ENCODE data around the gene AIPL1. TPM values are rescaled to one million over a fixed set of nuclear protein-coding genes. Genes with fewer than 3 reads are reported as not detected.

AIPL1 gene
- total RNA-seq, 1 donor from 2014 or later = not detected

GRCh38 chr17:6452471-6453266 is 17.7 kb upstream of the AIPL1 start:
- peaks cover 4% of the 10 kb centered on the region for H3K36me3 Mint-ChIP-seq (ENCODE audit: low read depth)
- no peaks in the 10 kb centered on the region for H3K9me3 Mint-ChIP-seq (ENCODE audit: low read depth)
- DNase-seq (ENCODE audit: low spot score) = no peak
- peaks cover 12% of the 10 kb centered on the region for H3K27me3 Mint-ChIP-seq (ENCODE audit: low read depth)
- H3K27ac Mint-ChIP-seq (ENCODE audit: unreplicated experiment) = no peak overlapping the region
- H3K4me1 Mint-ChIP-seq (ENCODE audit: low read depth) = peaks cover 10% of the 10 kb centered on the region
- no peak for TF ChIP-seq CTCF (IDR thresholded peaks at IDR 0.05)
- no peak overlapping the region for H3K4me3 Mint-ChIP-seq (ENCODE audit: unreplicated experiment)

- Mint-ChIP-seq H3K4me3 (ENCODE audit: unreplicated experiment) (no peak overlapping the region), H3K27me3 (ENCODE audit: low read depth) (peaks cover 3% of the 10 kb centered on the region), H3K27ac (ENCODE audit: unreplicated experiment) (no peak overlapping the region)
Observed at GRCh38 chr17:6450926-6451832, 16.3 kb upstream of the AIPL1 start.

GRCh38 chr17:6449307-6449706 is 14.4 kb upstream of the AIPL1 start:
- H3K4me3 Mint-ChIP-seq (ENCODE audit: unreplicated experiment) = no peak overlapping the region
- peak; percentile 61 for DNase-seq (ENCODE audit: low spot score)
- H3K27me3 Mint-ChIP-seq (ENCODE audit: low read depth) = no peaks in the 10 kb centered on the region
- TF ChIP-seq CTCF (IDR thresholded peaks at IDR 0.05) = no peak
- no peak overlapping the region for H3K27ac Mint-ChIP-seq (ENCODE audit: unreplicated experiment)
- peaks cover 4% of the 10 kb centered on the region for H3K4me1 Mint-ChIP-seq (ENCODE audit: low read depth)
- no peaks in the 10 kb centered on the region for H3K9me3 Mint-ChIP-seq (ENCODE audit: low read depth)
- H3K36me3 Mint-ChIP-seq (ENCODE audit: low read depth) = no peaks in the 10 kb centered on the region

More at GRCh38 chr17:6450926-6451832, 16.3 kb upstream of the AIPL1 start:
- Mint-ChIP-seq H3K4me1 (ENCODE audit: low read depth) (no peaks in the 10 kb centered on the region), H3K36me3 (ENCODE audit: low read depth) (no peaks in the 10 kb centered on the region), H3K9me3 (ENCODE audit: low read depth) (no peaks in the 10 kb centered on the region)
- no peak for TF ChIP-seq CTCF (IDR thresholded peaks at IDR 0.05)
- DNase-seq (ENCODE audit: low spot score) = no peak

- peak; percentile 59 for DNase-seq (ENCODE audit: low spot score)
- H3K4me1 Mint-ChIP-seq (ENCODE audit: low read depth) = peaks cover 9% of the 10 kb centered on the region
- no peaks in the 10 kb centered on the region for H3K9me3 Mint-ChIP-seq (ENCODE audit: low read depth)
- no peak overlapping the region for H3K27ac Mint-ChIP-seq (ENCODE audit: unreplicated experiment)
- no peaks in the 10 kb centered on the region for H3K36me3 Mint-ChIP-seq (ENCODE audit: low read depth)
- H3K4me3 Mint-ChIP-seq (ENCODE audit: unreplicated experiment) = no peak overlapping the region
- no peaks in the 10 kb centered on the region for H3K27me3 Mint-ChIP-seq (ENCODE audit: low read depth)
- TF ChIP-seq CTCF (IDR thresholded peaks at IDR 0.05) = no peak
Observed at GRCh38 chr17:6448473-6448872, 13.6 kb upstream of the AIPL1 start.

GRCh38 chr17:6446516-6447100 is 11.7 kb upstream of the AIPL1 start:
- TF ChIP-seq CTCF (IDR thresholded peaks at IDR 0.05) = no peak
- Mint-ChIP-seq H3K4me1 (ENCODE audit: low read depth) (peaks cover 12% of the 10 kb centered on the region), H3K4me3 (ENCODE audit: unreplicated experiment) (no peak overlapping the region), H3K36me3 (ENCODE audit: low read depth) (no peaks in the 10 kb centered on the region), H3K27me3 (ENCODE audit: low read depth) (no peaks in the 10 kb centered on the region), H3K27ac (ENCODE audit: unreplicated experiment) (no peak overlapping the region), H3K9me3 (ENCODE audit: low read depth) (no peaks in the 10 kb centered on the region)
- DNase-seq (ENCODE audit: low spot score) = peak; percentile 67
